Activated T-helper 9 cell treated with anti-CD3 and anti-CD28 coated beads, Interleukin-2, amount 50 U/mL, for 16 hours (primary cell): Measurements from ENCODE around the gene HACD1.

Experiments
- DNase-seq: peaks from one replicate; pipeline ENCODE4 v3.0.0-alpha.2; 2020; ENCODE audit warnings: low read depth

Gene HACD1

GRCh38 chr10:17578603-17579002, 38.6 kb downstream of the HACD1 start:
- no peak for DNase-seq

GRCh38 chr10:17576768-17577167, 40.4 kb downstream of the HACD1 start:
- DNase-seq: no peak

- no peak for DNase-seq
These were observed 52.3 kb downstream of the HACD1 start for GRCh38 chr10:17564911-17565310.

GRCh38 chr10:17563452-17563851, 53.7 kb downstream of the HACD1 start:
- DNase-seq: no peak

- no peak for DNase-seq
These were observed 54.6 kb downstream of the HACD1 start for GRCh38 chr10:17562614-17563013.

- no peak for DNase-seq
These were observed 56.1 kb downstream of the HACD1 start for GRCh38 chr10:17561111-17561510.

GRCh38 chr10:17557459-17557858, 59.7 kb downstream of the HACD1 start:
- no peak for DNase-seq

- DNase-seq: no peak
These were observed 68.4 kb downstream of the HACD1 start for GRCh38 chr10:17548770-17549169.

- DNase-seq: no peak
These were observed 69.0 kb downstream of the HACD1 start for GRCh38 chr10:17548162-17548561.

GRCh38 chr10:17547060-17547459, 70.1 kb downstream of the HACD1 start:
- DNase-seq: no peak

- DNase-seq: no peak
These were observed 72.7 kb downstream of the HACD1 start for GRCh38 chr10:17544465-17544864.
